ENCODE measurements around the gene PGLYRP3.

PGLYRP3 gene

GRCh38 chr1:153253693-153254092 lies 59.1 kb downstream of the PGLYRP3 start:
- DNase-seq: peak; percentile 33

- no peak for DNase-seq
Observed at GRCh38 chr1:153253076-153253475, 59.7 kb downstream of the PGLYRP3 start.

- DNase-seq: no peak
Observed at GRCh38 chr1:153251988-153252387, 60.8 kb downstream of the PGLYRP3 start.

- DNase-seq: no peak
Observed at GRCh38 chr1:153251562-153251961, 61.2 kb downstream of the PGLYRP3 start.

- no peak for DNase-seq
Observed at GRCh38 chr1:153251087-153251486, 61.7 kb downstream of the PGLYRP3 start.

- DNase-seq: no peak
Observed at GRCh38 chr1:153250166-153250565, 62.6 kb downstream of the PGLYRP3 start.

- DNase-seq: no peak
Observed at GRCh38 chr1:153248176-153248879, 64.4 kb downstream of the PGLYRP3 start.
